Activated T-cell treated with anti-CD3 and anti-CD28 coated beads for 24 hours (primary cell): ENCODE data around the gene PPP2R2D.
"Not testable (repeated sequence)": the region's sequence is repeated elsewhere in the genome, so short reads cannot be mapped to it uniquely, and the experiment has no call there.

Source experiments
- DNase-seq: peaks from one replicate; pipeline ENCODE4 v3.0.0-alpha.2; 2020; ENCODE audit warnings: low read depth

The PPP2R2D gene

DNA sequence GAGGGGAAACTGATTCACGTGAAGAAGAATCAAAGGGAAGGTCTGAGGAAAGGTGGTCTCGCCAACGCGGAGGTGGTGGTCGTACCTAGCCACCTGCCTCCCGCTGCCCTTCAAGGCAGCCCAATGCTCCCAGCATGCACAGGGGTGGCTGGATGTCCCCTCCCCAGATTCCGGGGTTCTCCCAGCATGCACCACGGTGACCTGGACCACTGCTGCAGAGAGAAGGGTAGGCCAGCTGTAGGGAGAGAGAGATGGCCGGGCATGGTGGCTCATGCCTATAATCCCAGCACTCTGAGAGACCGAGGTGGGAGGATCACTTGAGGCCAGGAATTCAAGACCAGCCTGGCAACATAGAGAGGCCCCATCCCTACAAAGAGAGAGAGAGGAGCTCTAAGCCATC is 32.4 kb upstream of the PPP2R2D start:
- DNase-seq = no peak

GRCh38 chr10:131869344-131869743 is 31.5 kb upstream of the PPP2R2D start:
- no peak for DNase-seq

GRCh38 chr10:131870411-131870810 is 30.4 kb upstream of the PPP2R2D start:
- no peak for DNase-seq

GRCh38 chr10:131870831-131871672 is 29.8 kb upstream of the PPP2R2D start:
- DNase-seq = no peak

DNA sequence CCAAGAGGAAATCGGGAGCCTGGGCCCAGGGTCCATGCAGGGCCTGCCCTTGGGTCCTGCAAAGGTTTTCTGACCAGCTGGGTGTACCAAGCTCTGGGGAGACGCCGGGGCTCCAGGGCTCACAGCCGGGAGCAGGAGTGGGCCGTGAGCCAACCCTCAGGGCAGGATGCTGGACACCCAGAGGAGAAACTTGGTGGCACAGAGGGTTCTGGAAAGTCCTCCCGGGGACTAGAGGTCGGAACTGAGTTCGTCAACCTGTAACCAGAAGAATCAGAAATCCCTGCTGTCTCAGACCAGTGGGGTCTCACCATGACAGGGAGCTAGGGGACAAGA is 29.2 kb upstream of the PPP2R2D start:
- DNase-seq = no peak

DNA sequence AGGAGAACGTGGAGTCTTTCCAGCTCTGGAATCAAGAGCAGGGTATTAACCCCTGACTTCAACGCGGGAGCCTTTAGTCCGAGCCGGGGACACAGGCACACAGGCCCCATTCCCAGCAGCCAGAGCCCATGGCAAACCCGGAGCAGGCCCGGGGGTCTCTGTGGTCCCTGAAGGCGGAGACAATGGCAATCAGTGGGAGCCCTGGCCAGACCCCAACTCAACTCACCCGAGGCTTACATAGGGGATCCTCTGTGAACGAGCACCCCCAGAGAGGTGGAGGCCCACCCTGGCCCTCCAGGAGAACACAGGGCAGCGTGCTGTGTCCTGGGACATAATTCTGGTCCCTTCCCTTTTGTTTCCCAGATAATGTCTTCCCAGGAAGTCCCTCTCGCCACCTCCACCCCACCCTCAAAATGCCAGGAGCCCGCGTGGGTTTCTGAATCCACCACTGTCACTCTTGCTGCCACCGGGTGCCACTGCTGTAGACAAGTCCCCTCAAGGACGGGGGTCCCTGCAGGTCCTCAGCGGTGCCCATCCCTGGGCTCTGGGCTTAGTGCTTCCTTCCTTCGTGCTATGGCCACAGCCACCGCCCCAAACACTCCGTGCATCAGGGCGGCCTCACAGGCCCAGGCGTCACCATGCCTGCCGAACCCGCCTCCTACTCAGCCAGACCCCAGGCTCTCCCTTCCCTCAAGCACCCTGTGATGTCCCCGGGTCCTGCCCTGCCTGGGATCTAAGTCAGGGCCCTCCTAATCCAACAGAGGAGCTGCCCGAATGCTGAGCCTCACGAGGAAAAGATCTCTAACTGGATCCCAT is 28.6 kb upstream of the PPP2R2D start:
- no peak for DNase-seq

DNA sequence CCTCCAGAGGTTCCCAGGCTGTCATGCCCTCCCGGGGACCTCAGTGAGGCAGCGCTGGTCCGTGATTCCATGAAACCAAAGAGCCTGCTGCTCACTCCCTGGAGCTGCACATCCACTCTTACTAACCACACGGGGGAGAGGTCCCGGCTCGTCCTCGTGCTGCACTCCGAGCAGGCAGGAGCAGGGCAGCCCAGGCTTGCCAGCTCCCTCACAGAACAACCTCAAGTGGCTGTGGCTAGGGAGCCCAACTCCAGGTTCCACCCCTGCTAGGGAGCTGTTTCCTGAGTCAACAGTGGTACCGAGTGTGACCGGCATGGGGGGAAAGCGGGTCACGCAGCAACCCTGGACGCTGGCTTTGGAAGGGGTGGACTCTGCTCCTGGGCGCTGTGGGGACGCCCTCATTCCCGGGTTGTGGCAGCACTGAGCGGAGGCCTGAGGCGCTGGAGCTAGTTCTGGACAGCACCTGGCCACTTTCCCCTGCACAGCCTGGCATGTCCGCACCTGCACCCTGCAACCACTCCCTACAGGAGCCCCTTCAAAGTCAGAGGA is 27.9 kb upstream of the PPP2R2D start:
- no peak for DNase-seq

GRCh38 chr10:131874991-131875451 is 25.8 kb upstream of the PPP2R2D start:
- peak; percentile 48 for DNase-seq

- DNase-seq = no peak
These were observed 25.3 kb upstream of the PPP2R2D start for GRCh38 chr10:131875501-131875900.

DNA sequence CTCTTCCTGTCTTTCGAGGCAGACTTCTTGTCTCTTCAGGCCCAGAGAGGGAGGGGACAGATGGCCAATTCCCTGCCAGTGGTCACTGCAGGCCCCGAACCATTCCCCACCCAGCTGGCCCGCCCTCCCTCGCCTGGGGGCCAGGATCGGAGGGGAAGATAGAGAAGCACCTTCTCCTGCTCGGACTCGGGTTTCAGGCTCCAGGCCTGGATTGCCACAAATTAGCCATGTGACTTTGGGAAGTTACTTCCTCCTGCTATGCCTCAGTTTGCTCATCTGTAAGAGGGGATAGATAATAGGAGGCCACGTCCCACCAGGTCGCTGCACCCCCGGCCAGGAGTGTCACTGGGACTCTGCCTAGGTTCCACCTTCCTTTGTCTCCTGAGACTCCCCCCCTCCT is 24.8 kb upstream of the PPP2R2D start:
- DNase-seq = no peak

DNA sequence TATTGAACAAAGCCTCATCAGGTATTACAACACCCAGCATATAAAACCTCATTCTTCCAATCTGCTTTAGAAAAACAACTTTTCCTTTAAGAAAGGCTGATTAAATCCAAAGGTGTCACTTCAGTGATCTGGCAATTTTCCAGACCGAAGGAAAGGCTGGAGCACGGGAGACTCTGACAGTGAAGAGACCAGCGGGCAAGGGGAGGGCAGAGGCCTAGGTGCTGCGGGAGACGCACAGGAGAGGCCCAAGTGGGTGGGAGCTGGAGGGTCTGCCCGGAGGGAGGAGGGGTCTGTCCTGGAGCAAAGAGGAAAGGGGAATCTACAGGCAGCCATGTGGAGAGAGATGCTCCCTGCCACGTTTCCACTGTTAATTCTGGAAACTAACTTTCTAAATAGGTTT is 24.3 kb upstream of the PPP2R2D start:
- DNase-seq = no peak

- DNase-seq = no peak
These were observed 20.7 kb upstream of the PPP2R2D start for GRCh38 chr10:131880016-131880590.

DNA sequence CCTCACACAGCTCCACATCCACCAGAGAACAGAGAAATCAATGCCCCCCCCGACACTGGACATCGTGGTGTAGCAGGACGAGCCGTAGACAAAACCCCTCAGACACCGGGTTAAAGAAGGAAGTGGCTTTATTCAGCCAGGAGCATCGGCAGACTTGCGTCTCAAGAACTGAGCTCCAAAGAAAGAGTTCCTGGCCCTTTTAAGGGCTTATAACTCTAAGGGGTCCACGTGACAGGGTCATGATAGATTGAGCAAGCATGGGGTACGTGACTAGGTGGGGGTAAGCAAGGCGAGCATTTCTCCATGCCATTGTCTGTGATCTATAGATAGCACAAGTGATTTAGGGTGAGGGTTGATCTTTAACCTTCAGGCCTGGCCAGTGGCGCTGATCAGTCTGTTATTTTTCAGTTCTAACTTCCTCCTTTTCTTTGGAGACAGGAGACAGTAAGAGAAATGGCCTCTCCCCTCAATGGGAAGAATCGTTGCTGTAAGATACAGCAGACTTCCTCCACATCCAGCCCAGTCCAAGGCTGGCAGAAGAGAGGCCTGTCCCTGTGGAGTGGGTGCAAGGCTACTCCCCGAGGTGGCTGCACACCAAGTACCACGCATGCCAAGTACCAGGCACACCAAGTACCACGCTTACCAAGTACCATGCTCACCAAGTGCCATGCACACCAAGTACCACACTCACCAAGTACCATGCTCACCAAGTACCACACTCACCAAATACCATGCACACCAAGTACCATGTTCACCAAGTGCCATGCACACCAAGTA is 19.5 kb upstream of the PPP2R2D start:
- DNase-seq = no peak

DNA sequence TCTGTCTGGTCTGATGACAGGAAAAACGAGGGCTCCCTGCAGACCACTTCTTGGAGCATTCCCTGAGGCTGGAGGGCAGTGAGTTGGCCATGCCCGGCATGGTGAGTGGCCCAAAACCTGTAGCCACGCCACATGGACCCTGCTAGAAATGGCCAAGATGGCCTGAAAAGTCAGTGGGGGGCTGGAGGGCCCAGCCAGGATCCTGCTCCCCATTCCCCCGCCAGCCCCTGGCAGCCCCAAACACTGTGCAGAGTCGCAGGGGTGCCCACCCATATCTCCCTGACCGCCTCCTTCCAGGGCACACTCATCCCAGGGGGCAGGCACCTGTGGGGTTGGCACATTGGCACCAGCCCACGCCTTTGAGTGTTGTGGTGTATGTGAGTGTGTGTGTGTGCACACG is 18.7 kb upstream of the PPP2R2D start:
- no peak for DNase-seq

GRCh38 chr10:131882590-131883451 is 18.0 kb upstream of the PPP2R2D start:
- no peak for DNase-seq

DNA sequence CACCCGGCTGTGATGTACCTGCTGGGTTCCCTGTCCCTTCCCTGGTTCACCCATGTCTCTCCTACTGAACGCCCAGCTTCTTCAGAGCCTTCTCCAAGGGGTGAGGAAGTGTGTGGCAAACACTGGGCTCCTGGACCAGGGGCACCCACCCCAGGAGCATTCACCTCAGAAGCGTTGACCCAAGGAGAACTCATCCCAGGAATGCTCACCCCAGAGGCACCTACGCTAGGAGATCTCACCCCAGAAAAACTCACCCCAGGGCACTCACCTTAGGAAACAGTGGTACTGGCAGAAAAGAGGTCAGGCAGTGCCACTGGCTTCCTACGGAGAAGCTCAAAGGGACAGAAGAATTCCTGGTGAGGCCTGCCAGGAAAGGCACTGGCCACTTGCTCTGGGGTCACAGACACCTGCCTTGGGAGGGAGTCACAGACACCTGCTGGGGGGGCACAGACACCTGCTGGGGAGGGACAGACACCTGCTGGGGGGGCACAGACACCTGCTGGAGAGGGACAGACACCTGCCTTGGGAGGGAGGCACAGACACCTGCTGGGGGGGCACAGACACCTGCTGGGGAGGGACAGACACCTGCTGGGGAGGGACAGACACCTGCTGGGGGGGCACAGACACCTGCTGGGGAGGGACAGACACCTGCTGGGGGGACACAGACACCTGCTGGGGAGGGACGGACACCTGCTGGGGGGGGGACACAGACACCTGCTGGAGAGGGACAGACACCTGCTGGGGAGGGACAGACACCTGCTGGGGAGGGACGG is 17.0 kb upstream of the PPP2R2D start:
- not testable (repeated sequence) for DNase-seq

GRCh38 chr10:131885391-131886165 is 15.2 kb upstream of the PPP2R2D start:
- DNase-seq = peak; percentile 80

GRCh38 chr10:131886237-131886636 is 14.6 kb upstream of the PPP2R2D start:
- DNase-seq = no peak

DNA sequence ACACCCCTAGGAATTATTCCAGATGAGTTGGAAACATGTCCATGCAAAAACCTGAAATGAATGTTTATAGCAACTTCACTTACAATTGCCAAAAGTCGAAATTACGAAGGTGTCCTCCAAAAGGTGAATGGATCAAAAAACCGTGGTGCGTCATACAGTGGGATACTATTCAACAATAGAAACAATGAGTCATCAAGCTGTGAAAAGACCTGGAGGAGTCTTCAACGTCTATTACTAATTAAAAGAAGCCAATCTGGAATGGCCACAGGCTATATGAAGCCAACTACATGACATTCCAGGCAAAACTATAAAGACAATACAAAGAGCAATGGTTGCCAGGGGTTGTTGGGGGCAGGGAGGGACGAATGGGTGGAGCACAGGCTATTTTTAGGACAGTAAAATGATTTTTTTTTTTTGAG is 12.6 kb upstream of the PPP2R2D start:
- DNase-seq = no peak
